HG03045 (cell line): ENCODE measurements around the gene CXCL10.
"Not testable (repeated sequence)": the region's sequence is repeated elsewhere in the genome, so short reads cannot be mapped to it uniquely, and the experiment has no call there.

Experiments used
- ATAC-seq: cut with Tn5 transposase; IDR thresholded peaks from one replicate; pipeline ENCODE4 v1.9.1; 2021; ENCODE audit warnings: mild to moderate bottlenecking, moderate library complexity; ENCODE audit not compliant: unreplicated experiment

The CXCL10 gene

DNA sequence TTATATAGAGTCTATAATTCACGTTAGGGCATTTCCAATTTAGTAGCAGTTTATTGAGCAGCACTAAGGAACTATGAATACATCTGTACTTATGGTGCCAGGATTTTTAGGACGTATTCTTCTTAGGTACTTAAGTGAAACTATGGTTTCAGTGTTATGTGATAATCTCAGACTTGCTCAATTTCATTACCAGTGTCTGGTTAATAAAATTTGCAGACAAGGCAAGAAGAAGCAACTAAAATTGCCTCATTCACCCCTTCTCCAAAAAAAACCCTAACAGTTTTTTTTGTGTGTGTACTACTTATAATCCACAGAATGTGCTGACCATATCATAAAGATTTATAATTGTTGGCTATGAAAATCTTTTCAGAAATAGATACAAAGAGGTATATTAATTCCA, 6.0 kb upstream of the CXCL10 start:
- ATAC-seq: no peak

DNA sequence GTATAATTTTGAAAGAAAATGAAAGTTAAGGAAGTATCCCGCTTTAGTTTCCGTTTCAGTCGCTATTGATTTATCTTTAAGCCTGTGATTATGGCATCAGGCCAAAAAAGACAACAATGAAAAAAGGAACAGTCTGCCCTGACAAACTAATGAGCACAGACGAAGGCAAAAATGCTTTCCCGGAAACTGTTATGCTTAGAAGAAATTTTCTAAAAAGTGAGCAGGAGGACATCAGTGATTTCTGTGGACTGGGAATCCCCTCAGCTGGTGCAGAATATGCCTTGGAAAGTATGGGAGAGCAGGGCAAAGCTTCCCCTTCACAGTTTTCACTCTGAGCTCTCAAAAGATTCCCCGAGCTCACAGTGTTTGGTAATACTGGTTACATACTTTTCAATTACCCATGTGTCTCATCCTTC, 5.1 kb upstream of the CXCL10 start:
- no peak for ATAC-seq

DNA sequence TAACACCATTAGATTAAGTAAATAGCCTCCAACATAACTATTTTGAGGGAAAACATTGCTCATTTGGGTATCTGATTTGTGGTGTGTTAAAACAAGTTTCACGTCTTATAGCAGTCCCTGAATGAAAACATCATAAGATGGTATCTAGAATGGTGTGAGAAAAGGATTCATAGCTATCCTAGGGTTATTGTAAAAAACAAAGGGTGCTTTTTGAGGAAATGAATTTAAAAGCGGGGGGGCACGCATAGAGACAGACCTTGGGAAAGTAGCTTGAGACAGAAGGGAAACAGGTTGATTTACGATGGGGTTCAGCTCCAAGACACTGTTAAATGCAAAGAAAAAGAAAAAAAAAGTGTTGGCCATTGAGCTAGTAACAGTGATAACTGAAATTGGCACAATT, 768 bp upstream of the CXCL10 start:
- ATAC-seq: no peak

DNA sequence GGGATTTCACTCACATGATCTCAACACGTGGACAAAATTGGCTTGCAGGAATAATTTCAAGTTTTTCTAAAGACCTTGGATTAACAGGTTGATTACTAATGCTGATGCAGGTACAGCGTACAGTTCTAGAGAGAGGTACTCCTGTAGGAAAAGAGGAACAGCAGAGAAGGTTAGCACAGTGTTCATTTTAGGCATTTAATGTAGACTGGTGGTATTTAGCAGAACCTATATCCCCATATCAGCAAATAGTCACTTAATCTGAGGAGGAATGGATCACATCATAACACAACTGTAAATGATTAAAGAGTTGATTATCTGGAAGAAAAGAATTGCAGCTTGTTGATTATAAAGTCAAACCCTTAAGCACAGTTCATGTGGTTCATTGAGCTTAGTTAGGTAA, 620 bp downstream of the CXCL10 start:
- ATAC-seq: no peak

DNA sequence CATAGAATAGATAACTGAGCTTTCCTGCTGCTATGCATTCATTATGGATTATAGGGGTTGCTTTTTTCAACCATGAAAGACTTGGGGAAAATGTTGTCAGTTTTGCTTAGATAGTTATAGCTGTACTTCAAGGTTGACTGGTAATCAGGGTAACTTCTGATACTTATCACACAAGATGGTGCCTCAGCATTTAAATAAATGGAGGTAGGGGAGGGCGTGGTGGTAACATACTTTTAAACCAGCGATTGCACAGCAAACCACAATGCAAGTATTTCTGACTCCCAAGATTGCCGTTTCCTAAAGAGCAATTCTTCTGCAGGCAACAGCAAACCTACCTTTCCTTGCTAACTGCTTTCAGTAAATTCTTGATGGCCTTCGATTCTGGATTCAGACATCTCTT, 1.3 kb downstream of the CXCL10 start:
- no peak for ATAC-seq

DNA sequence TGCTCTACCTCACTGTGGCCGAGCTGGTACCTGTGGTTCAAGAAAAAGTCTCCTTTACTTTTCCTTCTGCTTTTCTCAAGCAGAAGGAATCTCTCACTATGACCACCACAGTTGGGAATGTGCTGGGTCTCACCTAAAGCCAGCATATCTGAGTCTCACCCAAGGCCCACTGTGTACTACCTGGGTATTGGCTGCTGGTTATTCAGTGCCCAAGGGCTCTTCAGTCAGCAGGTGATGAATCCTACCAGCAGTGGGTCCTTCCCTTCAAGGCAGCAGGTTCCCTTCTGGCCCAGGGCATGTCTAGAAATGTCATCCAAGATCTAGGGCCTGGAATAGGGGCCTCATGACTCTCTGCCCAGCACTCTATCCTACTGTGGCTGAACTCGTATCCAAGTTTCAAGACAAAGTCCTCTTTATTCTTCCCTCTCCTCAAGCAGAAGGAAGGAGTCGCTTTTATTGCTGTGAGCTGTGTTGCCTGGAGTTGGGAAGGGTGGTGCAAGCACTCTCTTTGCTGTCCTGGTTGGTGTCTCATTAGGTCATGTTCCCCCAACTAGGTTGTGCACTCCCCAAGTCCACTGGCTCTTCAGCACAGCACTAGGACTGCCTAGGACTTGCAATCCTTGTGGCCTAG, 6.1 kb downstream of the CXCL10 start:
- ATAC-seq: no peak

DNA sequence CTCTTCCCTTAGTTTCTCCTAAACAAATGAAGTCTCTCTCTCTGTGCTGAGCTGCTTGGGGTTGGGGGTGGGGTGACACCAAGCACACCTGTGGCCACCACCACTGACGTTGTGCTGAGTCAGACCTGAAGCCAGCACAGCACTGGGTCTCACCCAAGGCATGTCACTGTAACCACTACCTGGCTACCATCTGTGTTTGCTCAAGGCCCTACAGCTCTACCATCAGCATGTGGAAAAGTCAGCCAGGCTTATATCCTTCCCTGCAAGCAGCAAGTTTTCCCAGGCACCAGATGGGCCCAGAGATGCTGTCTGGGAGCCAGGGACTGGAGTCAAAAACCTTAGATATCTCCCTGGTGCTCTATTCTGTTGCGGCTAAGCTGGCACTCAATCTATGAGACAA, 6.9 kb downstream of the CXCL10 start:
- peak; percentile 67 for ATAC-seq

DNA sequence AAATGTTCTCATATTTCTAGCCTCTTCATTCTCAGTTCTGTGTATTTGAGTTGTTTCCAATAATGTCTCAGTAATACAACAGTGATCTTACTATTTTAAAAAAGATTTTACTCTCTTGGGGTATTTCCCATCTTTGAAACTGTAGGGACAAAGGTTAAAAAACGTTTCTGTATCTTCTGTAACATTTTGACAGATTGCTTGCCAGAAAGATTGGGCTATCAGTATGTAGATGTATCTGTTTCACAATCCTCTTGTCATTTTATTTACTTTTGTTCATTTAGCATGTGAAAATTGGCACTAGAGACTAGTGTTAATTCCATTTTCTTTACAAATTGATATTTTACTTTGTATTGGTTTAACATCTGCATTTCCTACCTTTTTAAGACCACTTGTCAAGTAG, 9.8 kb downstream of the CXCL10 start:
- no peak for ATAC-seq

DNA sequence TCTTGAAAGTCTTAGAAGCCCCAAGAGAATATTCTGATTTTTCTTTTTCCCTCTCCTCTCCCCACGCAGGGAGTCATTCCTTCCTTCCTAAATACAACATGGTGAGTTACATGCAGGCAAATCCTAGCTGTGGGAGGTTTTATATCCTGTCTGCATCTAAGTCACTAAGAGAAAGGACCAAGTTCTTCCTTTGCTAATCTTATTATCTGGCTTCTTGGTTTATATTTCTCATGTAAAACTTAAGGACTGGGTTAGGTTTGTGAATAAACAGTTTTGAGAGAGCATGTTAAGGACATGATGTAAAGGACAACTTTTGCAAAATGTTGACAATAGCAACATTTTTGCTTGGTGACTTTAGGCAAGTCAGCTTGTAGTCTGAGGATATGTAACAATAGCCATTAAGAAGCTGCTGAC, 10.9 kb downstream of the CXCL10 start:
- ATAC-seq: no peak

DNA sequence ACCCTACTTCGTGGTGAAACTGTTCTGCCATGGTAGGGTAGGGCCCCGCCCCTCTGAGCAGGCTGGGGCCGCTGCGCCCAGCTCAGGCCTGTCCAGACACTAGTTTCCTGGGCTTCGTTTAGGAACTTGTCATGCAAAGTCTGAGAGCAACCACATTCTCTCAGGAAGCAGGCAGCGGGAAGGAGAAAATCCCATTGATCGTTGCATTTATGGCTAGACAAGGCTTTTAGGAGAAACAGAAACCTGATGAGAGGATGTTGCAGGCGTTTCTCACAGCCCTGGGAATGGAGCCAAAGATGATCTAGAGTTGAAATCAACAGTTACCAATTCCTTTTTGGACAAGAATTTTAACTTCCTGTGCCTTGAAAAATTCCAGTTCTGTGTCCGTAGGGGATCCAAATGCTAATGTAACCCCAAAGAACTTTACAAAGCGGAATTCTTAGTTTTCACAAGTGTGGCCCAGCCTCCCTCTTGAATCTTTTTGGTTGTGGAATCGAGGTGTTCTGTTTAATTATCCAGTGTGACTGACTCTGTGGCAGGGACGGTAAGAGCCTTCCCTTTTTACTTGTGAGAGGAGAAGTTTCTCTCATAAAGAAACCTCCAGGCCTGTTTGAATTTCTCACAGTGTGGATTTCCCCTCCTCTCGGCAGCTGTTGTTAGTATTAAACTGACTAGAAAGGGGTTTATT, 11.5 kb downstream of the CXCL10 start:
- ATAC-seq: peak; percentile 68

DNA sequence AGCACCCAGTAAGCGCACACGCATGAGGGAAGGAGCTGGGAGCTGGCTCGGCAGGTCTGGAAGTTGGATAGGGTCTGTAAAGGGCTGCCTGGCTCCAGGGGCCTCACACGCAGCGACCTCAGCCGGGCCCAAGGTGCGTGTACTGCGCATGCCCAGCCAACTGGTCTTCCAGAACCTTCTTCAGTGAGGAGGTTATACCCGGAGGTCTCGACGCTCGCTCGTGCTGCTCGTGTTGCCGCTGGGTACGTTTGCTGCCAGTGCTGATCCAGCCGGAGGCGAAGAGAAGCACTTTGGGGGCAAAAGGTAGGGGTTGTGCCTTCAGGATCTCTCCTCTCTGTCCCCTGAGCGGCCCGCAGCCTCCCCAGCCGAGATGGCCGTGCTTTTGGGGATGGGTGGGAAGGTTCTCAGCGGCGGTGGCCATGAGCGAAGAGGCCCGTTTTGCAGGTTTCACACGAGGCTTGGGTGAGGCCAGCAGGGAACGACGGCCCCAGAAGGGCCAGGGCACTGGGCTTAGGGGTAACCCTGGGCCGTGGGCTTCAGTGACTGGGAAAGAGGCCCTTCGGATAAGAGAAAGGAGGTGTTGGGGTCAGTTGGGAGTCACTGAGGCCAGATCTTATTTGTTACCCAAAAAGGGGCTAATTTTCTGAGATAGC, 12.2 kb downstream of the CXCL10 start:
- no peak for ATAC-seq

DNA sequence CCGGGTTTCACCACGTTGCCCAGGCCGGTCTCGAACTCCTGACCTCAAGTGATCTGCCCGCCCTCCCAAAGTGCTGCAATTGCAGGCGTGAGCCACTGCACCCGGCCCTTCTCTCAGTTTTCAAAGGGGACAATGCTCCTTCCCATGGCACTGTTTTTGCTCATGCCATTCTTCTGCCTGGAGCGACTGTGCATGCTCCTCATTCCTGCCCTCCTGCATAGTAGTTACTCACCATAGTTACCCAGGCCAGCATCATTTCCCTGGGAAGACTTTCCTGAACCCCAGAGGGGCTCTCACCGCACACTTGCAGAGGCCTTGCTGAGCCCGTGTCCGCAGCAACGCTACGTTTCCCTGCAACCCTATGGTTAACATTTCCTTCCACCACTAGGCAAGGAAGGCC, 12.7 kb downstream of the CXCL10 start:
- ATAC-seq: no peak

DNA sequence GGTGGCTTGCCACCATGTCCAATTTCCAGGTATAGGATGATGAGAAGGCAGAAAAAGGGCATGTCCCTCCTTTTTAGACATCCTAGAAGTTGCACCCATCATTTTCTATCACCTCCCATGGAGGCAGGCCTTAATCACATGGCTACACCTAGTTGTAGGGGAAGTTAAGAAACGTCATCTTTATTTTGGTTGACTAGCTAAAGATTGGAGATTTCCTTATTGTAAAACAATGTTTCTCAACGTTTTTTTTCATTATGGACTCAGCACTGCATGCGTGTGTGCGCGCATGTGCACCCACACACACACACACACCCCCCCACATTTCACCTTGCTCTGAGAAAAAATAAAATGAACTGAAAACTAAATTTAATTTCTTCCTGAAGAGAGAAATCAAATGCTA, 14.0 kb downstream of the CXCL10 start:
- ATAC-seq: no peak

DNA sequence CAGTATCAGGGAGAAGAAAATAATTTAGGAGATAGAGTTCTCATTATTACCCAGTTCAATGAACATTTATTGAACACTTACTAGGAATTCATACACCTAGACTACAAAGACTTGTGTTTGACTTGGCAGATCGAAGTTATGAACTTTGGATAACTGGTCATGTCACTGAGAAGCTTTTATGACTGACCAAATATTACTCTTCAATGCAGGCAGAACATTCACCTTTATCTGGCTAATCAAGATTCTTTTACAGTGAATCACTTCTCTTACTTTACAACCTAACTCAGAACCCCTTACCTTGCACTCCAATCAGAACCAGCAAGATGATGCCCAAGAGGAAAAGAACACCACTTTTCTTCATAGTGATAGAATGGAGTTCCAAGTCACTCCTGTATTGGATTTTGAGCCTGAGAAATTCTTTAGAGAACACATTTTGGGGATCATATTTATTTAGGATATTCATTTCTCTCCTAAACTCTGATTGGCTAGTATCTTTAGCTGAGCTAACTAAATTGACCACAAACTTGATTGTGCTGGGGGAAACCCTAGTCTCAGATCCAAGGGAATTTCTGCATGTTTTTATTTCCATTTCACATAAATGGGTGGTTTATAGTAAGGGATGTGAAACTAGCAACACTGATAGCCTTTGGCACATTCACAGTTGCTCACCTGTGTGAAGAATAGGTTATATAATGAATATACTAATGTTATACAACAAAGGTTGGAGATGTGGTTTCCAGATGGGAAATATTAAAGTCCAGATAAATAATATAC, 16.0 kb downstream of the CXCL10 start, which contains the start of gene CXCL9:
Gene CXCL9, minus strand, starts transcription at position 421 of the 774 bp plus-strand sequence. Its CDS starts 60 bp downstream, at position 361.
- ATAC-seq: no peak

DNA sequence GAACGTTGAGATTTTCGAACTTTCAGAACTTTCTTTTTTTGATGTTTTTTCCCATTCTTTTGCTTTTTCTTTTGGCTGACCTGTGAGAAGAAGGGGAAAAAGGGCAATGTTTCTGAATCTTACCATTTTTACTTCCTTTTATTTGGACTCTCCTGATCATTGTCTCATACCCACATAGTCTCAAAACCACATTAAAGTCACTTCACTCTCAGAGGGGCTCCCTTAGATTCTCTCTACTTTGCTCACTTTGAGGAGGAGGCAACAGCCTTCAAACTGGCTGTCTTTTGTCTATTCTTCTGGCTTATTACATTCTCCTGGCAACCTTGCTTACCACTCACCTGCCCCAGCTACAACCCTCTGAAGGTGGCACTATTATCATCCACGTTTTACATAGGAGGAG, 19.7 kb downstream of the CXCL10 start:
- no peak for ATAC-seq

DNA sequence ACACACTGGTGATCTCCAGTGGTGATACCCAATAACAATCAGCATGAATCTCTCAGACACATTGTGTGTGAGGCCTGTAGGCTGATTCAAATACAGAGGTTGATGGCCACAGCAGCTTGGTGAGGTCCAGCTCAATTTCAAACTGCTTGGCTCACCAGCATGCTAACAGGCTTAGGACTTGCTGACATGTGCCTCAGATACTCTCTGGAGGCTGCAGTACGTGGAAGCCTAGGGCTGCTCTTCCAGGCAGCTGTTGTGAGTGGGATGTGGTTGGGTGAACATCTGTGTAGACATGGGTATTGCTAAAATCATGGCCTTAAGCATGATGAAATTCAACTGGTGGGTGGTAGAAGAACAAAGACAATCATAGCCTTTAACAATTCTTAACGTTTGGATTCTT, 20.3 kb downstream of the CXCL10 start:
- no peak for ATAC-seq

DNA sequence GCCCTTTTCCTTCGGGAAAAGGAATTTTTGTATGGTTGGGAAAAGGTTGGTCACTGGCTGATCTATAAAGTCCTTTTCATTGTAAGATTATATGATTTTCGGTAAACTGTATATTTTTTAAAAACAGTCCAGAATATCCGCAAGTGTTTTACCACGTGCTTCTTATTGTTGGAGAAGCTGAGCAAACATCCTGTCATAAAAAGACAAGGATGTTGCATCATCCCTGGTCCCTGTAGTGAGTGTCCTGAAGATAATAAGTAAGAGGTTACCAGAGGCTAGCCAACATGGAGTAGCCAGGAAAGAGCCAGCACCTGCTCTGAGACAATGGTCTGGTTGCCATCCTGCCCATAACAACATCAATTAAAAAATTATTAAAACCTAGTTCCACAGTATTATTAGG, 21.1 kb downstream of the CXCL10 start:
- no peak for ATAC-seq

DNA sequence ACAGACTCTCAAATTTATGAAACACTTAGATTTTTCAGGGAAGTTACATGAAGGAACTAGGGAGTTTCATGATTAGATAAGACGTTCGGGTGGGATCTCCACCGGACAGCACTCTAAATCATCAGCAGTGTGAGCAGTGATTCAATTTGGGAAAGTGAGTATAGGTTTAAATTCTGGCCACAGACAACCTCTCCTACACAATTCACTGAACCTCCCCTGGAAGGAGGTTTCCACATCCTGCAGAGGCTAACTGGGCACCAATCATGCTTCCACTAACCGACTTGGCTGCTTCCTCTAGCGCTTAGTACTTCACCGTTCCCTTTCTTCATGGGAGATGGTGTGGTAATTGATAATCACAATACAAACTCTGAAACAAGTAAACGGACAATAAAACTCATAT, 21.6 kb downstream of the CXCL10 start:
- no peak for ATAC-seq

DNA sequence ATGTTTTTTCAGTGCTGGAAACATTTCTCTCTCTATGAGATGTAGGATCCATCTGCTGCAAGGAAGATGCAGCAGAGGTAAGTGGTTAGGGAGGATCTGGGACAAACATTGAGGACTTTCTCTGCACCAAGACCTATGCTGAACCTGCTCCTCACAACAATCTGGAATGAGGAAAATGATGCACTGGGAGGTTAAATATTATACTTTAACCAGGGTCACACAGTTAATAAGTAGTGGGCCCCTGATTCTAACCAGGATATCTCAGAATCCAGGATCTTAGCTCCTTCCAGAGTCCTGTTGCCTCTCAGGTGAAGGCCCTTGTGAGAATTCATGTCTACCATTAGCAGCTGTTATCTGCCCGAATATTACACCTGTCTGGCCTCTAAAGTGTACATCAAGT, 23.0 kb downstream of the CXCL10 start:
- ATAC-seq: no peak

DNA sequence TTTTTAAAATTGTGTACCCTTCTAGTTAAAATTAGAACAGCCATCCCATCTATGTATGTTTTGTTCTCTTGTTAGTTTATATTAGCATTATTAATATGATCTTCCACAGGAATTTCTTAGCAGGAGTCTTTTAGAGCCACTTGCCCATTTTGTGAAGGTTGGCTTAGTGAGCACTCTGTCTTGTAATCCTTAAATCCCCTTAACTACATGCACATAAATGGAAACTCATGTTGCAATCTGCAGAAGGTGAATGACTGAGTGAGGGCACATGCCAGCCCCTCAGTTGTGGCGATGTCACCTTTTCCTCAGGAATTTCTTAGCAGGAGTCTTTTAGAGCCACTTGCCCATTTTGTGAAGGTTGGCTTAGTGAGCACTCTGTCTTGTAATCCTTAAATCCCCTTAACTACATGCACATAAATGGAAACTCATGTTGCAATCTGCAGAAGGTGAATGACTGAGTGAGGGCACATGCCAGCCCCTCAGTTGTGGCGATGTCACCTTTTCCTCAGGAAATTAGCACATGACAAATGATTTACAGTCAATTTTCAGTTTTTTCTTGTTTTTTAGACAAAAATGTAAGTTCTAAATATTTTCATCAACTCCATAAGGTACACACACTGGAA, 24.7 kb downstream of the CXCL10 start:
- not testable (repeated sequence) for ATAC-seq

DNA sequence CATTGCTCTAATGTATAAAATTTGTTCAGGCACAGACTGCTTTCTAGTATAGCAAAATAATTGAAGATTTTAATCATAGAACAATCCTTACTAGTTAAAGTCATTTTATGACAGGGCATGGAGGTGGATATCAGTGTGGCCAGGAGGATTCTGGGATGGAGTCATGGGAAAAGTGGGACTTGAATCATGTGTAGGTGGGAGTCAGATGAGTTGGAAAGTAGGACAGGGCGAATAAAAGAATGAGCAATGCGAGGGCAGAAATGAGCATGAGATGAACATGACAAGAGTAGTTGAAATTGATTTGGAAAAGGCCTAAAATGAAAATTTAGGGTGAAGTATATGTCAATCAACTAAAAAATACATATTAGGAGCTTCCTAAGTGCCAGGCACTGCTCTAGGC, 25.4 kb downstream of the CXCL10 start:
- ATAC-seq: no peak
